Gastroesophageal sphincter (tissue), 3 donors: ENCODE measurements around the gene CPSF3.

Source experiments
- CTCF ChIP-seq, 4 experiments: fragments of 200-600 bp in 2 of 4; fragments of 450-650 bp in 2 of 4; sonication (generic) in 1 of 4; IDR thresholded peaks; one replicate each; pipeline ENCODE4 v1.5.1; 2017 to 2019; ENCODE audit warnings: antibody characterized with exemption in 4 of 4, mild to moderate bottlenecking in 2 of 4, moderate library complexity in 2 of 4
- EP300 ChIP-seq: sonication (generic); formaldehyde crosslinking; IDR thresholded peaks from one replicate; pipeline ENCODE4 v1.6.1; 2017; ENCODE audit warnings: antibody characterized with exemption, mild to moderate bottlenecking
- POLR2A ChIP-seq, 2 donors: fragments of 450-650 bp; IDR thresholded peaks; one replicate each; pipeline ENCODE4 v1.6.1; 2017; ENCODE audit warnings: antibody characterized with exemption in 2 of 2, mild to moderate bottlenecking in 2 of 2, moderate library complexity in 1 of 2
- POLR2AphosphoS5 ChIP-seq: sonication (generic); formaldehyde crosslinking; IDR thresholded peaks from one replicate; pipeline ENCODE4 v1.6.1; 2017; ENCODE audit warnings: antibody characterized with exemption

- TF ChIP-seq POLR2A (IDR thresholded peaks at IDR 0.05) (no peak), CTCF (IDR thresholded peaks at IDR 0.05) (no peak), POLR2AphosphoS5 (no peak), EP300 (no peak)
These were observed 37.1 kb downstream of the CPSF3 start for GRCh38 chr2:9460441-9461017.
